ENCODE measurements around the gene ZCWPW2.

DNA sequence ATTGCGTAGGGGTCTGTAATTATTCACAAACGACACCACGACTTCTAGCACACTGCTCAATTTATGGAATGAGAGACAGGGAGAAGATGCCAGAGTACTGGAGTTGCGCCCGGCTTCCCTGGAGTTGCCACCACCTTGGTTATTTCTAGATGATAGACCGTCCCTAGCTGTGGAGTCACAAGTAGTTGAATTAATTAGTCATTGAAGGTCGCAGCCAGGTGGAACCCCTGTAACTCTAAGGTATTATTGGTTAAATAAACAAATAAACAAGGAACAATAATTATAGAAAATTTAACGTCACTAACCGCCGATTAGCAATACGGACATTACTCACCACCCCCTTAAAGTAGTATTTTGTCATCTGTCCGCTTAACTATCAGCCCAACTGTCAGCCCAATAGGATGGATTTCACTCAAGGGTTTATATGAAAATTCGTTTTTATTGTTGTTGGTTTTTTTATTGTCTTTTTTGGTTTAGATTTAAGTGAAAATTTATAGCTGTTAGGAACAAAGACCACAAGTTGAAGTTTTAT, 1.0 kb downstream of the ZCWPW2 start:
- TF ChIP-seq CEBPB (IDR thresholded peaks at IDR 0.05; ENCODE audit: low read depth, low read length): no peak
- TF ChIP-seq, protein P1, sequence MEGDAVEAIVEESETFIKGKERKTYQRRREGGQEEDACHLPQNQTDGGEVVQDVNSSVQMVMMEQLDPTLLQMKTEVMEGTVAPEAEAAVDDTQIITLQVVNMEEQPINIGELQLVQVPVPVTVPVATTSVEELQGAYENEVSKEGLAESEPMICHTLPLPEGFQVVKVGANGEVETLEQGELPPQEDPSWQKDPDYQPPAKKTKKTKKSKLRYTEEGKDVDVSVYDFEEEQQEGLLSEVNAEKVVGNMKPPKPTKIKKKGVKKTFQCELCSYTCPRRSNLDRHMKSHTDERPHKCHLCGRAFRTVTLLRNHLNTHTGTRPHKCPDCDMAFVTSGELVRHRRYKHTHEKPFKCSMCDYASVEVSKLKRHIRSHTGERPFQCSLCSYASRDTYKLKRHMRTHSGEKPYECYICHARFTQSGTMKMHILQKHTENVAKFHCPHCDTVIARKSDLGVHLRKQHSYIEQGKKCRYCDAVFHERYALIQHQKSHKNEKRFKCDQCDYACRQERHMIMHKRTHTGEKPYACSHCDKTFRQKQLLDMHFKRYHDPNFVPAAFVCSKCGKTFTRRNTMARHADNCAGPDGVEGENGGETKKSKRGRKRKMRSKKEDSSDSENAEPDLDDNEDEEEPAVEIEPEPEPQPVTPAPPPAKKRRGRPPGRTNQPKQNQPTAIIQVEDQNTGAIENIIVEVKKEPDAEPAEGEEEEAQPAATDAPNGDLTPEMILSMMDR (conservative IDR thresholded peaks at IDR 0.05; ENCODE audit: low read depth, low read length): no peak
- no peak for TF ChIP-seq RAD21 (IDR thresholded peaks at IDR 0.05; ENCODE audit: low read length)

All from IMR-90 (cell line).